Measurements from ENCODE around the gene RBM42. TPM values are rescaled to one million over a fixed set of nuclear protein-coding genes. Genes with fewer than 3 reads are reported as not detected.

Gene RBM42
- total and polyA plus RNA-seq, 2 of the 13 experiments (the other 11 are each of a cell fraction or from before 2014, with no cell fraction given): 27.2 to 55.3 TPM

DNA sequence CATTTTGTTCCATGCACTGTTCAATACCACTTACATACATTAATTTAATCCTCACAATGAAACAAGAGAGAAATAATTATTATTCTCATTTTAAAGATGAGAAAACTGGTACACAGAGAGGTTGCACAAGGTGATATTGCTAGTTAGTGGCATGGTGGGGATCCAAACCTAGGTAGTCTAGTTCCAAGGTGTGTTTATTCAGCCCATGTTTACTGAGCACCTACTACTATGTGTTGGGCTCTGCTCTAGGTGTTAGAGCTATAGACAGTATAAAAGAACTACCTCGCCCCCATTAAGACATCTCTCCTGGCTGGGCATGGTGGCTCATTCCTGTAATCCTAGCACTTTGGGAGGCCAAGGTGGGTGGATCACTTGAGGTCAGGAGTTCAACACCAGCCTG, 46.1 kb upstream of the RBM42 start:
- no peaks in the 10 kb centered on the region for H3K36me3 ChIP-seq (replicated peaks in 1 of 2; ENCODE audit: control insufficient read depth in 1 of 2, insufficient read depth in 2 of 2, low read length in 2 of 2)
- H4K20me1 ChIP-seq (ENCODE audit: insufficient read depth, low read length): no peaks in the 10 kb centered on the region
- BruUV-seq (replicated peaks): no TSS peak
- no peak overlapping the region for H2AFZ ChIP-seq (ENCODE audit: low read length)
- DNase-seq (ENCODE audit: low spot score): no peak
- no peak for ATAC-seq
- no peak for TF ChIP-seq ZNF484 (CRISPR knock-in tag; IDR thresholded peaks at IDR 0.05; ENCODE audit: borderline replicate concordance, low read depth)
- TF ChIP-seq, protein P1, sequence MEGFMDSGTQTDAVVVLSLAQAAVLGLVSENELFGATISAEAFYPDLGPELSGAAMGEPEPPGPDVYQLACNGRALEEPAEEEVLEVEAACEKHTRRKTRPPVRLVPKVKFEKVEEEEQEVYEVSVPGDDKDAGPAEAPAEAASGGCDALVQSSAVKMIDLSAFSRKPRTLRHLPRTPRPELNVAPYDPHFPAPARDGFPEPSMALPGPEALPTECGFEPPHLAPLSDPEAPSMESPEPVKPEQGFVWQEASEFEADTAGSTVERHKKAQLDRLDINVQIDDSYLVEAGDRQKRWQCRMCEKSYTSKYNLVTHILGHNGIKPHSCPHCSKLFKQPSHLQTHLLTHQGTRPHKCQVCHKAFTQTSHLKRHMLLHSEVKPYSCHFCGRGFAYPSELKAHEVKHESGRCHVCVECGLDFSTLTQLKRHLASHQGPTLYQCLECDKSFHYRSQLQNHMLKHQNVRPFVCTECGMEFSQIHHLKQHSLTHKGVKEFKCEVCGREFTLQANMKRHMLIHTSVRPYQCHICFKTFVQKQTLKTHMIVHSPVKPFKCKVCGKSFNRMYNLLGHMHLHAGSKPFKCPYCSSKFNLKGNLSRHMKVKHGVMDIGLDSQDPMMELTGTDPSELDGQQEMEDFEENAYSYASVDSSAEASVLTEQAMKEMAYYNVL (CRISPR knock-in tag; IDR thresholded peaks at IDR 0.05; ENCODE audit: borderline replicate concordance): no peak
- TF ChIP-seq, protein P2, sequence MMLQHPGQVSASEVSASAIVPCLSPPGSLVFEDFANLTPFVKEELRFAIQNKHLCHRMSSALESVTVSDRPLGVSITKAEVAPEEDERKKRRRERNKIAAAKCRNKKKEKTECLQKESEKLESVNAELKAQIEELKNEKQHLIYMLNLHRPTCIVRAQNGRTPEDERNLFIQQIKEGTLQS (CRISPR knock-in tag; IDR thresholded peaks at IDR 0.05): no peak
- TF ChIP-seq, protein P3, sequence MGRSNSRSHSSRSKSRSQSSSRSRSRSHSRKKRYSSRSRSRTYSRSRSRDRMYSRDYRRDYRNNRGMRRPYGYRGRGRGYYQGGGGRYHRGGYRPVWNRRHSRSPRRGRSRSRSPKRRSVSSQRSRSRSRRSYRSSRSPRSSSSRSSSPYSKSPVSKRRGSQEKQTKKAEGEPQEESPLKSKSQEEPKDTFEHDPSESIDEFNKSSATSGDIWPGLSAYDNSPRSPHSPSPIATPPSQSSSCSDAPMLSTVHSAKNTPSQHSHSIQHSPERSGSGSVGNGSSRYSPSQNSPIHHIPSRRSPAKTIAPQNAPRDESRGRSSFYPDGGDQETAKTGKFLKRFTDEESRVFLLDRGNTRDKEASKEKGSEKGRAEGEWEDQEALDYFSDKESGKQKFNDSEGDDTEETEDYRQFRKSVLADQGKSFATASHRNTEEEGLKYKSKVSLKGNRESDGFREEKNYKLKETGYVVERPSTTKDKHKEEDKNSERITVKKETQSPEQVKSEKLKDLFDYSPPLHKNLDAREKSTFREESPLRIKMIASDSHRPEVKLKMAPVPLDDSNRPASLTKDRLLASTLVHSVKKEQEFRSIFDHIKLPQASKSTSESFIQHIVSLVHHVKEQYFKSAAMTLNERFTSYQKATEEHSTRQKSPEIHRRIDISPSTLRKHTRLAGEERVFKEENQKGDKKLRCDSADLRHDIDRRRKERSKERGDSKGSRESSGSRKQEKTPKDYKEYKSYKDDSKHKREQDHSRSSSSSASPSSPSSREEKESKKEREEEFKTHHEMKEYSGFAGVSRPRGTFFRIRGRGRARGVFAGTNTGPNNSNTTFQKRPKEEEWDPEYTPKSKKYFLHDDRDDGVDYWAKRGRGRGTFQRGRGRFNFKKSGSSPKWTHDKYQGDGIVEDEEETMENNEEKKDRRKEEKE (IDR thresholded peaks at IDR 0.05): no peak
- TF ChIP-seq SRSF9 (IDR thresholded peaks at IDR 0.05; ENCODE audit: borderline replicate concordance, insufficient read depth, low read depth, low read length, poor library complexity, severe bottlenecking): no peak
- TF ChIP-seq DNMT3B (CRISPR knock-in tag; conservative IDR thresholded peaks at IDR 0.05): no peak
- TF ChIP-seq, protein P4, sequence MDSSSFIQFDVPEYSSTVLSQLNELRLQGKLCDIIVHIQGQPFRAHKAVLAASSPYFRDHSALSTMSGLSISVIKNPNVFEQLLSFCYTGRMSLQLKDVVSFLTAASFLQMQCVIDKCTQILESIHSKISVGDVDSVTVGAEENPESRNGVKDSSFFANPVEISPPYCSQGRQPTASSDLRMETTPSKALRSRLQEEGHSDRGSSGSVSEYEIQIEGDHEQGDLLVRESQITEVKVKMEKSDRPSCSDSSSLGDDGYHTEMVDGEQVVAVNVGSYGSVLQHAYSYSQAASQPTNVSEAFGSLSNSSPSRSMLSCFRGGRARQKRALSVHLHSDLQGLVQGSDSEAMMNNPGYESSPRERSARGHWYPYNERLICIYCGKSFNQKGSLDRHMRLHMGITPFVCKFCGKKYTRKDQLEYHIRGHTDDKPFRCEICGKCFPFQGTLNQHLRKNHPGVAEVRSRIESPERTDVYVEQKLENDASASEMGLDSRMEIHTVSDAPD (CRISPR knock-in tag; IDR thresholded peaks at IDR 0.05): no peak
- no peak for TF ChIP-seq CAMTA2 (CRISPR knock-in tag; IDR thresholded peaks at IDR 0.05; ENCODE audit: borderline replicate concordance)
- TF ChIP-seq ZNF550 (CRISPR knock-in tag; IDR thresholded peaks at IDR 0.05; ENCODE audit: borderline replicate concordance): no peak
- no peak for TF ChIP-seq PAF1 (CRISPR knock-in tag; IDR thresholded peaks at IDR 0.05)
- no peak for TF ChIP-seq ZNF629 (CRISPR knock-in tag; conservative IDR thresholded peaks at IDR 0.05)
- no peak for TF ChIP-seq ZNF83 (CRISPR knock-in tag; IDR thresholded peaks at IDR 0.05; ENCODE audit: borderline replicate concordance)
- TF ChIP-seq RAD51 (IDR thresholded peaks at IDR 0.05; ENCODE audit: borderline replicate concordance): no peak
- TF ChIP-seq ZNF10 (CRISPR knock-in tag; IDR thresholded peaks at IDR 0.05; ENCODE audit: borderline replicate concordance, low read depth): no peak
- no peak overlapping the region for H3K27ac ChIP-seq (ENCODE audit: extremely low read length, insufficient read depth, low read length)
- H3K79me2 ChIP-seq (ENCODE audit: insufficient read depth, low read length): no peaks in the 10 kb centered on the region
- in situ Hi-C loops (cut with HindIII; ENCODE audit: extremely low pct_ligation_motif_present, low pct_unique_long_range_greater_than_20kb): no loop called here
- no peaks in the 10 kb centered on the region for H3K9me3 ChIP-seq (ENCODE audit: low read length)
- H3K9ac ChIP-seq (ENCODE audit: insufficient read depth, low read depth, low read length): no peak overlapping the region
- H3K4me2 ChIP-seq (ENCODE audit: low read depth, low read length): no peak overlapping the region
- intact Hi-C loops (cut with micrococcal nuclease; ENCODE audit: unreplicated experiment): no loop called here
- no peak overlapping the region for H3K4me3 ChIP-seq (replicated peaks in 1 of 3; ENCODE audit: insufficient read depth in 1 of 3, low read depth in 2 of 3, low read length in 3 of 3)
- no peak for FAIRE-seq
- H3K27me3 ChIP-seq (ENCODE audit: control insufficient read depth in 1 of 2, insufficient read depth in 2 of 2, low read length in 2 of 2): peaks cover 0 to 9% of the 10 kb centered on the region in 2 experiments; a peak in 3 of 5 replicates
- 50% methylated on average over 1 of the region's 1 CpG for WGBS (ENCODE audit: low lambda C conversion rate)
- ChIA-PET POLR2A (no interaction called here), CTCF (ENCODE audit: low intra/inter-chr PET ratio, low total read pairs) (no interaction called here)
- no peaks in the 10 kb centered on the region for H3K4me1 ChIP-seq (ENCODE audit: insufficient read depth, low read length)
